Mesodermal cell (in vitro differentiated cells): ENCODE results near the gene NAPB.

ENCODE experiments used
- H3K27ac ChIP-seq: 2 replicates; pipeline ENCODE4 v1.7.0; 2013; ENCODE audit warnings: mild to moderate bottlenecking, low read depth, low read length, moderate library complexity; ENCODE audit not compliant: severe bottlenecking
- H3K36me3 ChIP-seq: 2 replicates; pipeline ENCODE4 v1.7.1; 2013; ENCODE audit warnings: mild to moderate bottlenecking, low read length, moderate library complexity; ENCODE audit not compliant: control insufficient read depth, insufficient read depth
- H3K4me1 ChIP-seq: one replicate; pipeline ENCODE4 v1.7.1; 2013; ENCODE audit warnings: mild to moderate bottlenecking, low read length; ENCODE audit not compliant: insufficient read depth, control insufficient read depth, poor library complexity, severe bottlenecking
- H3K4me3 ChIP-seq: 2 replicates; pipeline ENCODE4 v1.7.0; 2013; ENCODE audit warnings: low read length, control low read depth, mild to moderate bottlenecking; ENCODE audit not compliant: insufficient read depth, poor library complexity, severe bottlenecking; ENCODE audit errors: extremely low read depth
- H3K9me3 ChIP-seq: 2 replicates; pipeline ENCODE4 v1.7.1; 2013; ENCODE audit warnings: mild to moderate bottlenecking, low read length, moderate library complexity; ENCODE audit not compliant: control insufficient read depth
- WGBS, 2 experiments: methylation state at CpG; one replicate each; pipeline ENCODE4 v1.1.5; 2013; ENCODE audit warnings: missing lambda C conversion rate in 2 of 2; ENCODE audit not compliant: insufficient coverage in 2 of 2; 5-methylcytosine and 5-hydroxymethylcytosine counted together

NAPB gene

DNA sequence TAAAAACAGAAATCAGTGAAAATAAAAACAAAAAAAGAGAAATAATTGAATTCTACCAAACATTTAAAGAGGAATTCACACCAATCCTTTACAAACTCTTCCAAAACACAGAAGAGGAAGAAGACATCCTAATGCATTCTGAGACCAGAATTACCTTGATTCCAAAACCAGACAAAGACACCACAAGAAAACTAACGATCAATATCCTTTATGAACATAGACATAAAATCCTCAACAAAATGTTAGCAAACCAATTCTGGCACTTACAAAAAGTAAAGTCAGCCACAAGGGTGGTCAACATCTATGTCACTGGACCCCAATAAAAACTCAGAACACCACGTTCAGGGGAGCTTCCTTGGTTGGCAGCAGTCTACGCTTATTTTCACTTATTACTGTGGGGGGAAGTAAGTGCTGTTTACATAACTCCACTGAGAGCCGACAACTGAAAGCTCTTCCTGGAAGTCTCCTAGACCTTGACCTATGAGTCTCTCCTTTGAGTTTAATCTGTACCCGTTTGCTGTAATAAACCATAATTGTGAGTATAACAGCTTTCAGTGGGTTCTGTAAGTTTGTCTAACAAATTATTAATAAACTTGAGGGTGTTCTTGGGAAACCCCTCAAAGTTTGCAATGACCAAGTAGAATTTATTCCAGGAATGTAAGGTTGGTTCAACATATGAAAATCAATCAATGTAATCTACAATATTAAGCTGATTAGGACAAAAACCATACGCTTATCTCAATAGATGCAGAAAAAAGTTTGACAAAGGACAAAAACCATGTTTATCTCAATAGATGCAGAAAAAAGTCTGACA lies 34.8 kb downstream of the NAPB start:
- Histone ChIP-seq H3K4me3 (no peak overlapping the region), H3K27ac (no peak overlapping the region), H3K9me3 (no peaks in the 10 kb centered on the region), H3K36me3 (peaks cover 45% of the 10 kb centered on the region), H3K4me1 (peaks cover 5% of the 10 kb centered on the region)
- 100% methylated on average over 1 to 2 of the region's 6 CpGs for WGBS, 2 experiments

DNA sequence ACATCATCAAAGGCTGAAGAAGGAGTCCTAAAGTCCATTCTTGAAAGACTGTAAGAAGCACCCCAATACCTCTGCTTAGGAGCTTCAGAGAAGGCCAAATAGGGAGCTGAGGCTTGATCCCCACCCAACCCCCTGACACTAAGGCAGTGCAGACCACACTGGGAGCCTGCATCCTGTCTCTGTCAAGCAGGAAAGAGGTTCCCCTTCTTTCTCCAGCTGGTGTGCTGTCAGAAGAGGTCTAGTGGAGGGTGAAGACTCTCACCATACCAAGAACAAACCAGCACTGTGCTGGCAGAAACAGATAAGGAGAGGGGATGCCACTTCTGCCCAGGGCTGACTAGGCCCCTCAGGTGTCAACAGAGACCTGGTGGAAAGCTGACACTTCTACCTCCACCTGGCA lies 39.4 kb downstream of the NAPB start:
- H3K27ac ChIP-seq = peak overlapping the region; percentile 23
- no peak overlapping the region for H3K4me3 ChIP-seq
- peaks cover 5% of the 10 kb centered on the region for H3K4me1 ChIP-seq
- H3K36me3 ChIP-seq = peaks cover 61% of the 10 kb centered on the region
- H3K9me3 ChIP-seq = no peaks in the 10 kb centered on the region

GRCh38 chr20:23379772-23380171 lies 41.5 kb downstream of the NAPB start:
- peaks cover 5% of the 10 kb centered on the region for H3K4me1 ChIP-seq
- H3K4me3 ChIP-seq = no peak overlapping the region
- H3K27ac ChIP-seq = no peak overlapping the region
- no peaks in the 10 kb centered on the region for H3K9me3 ChIP-seq
- H3K36me3 ChIP-seq = peaks cover 74% of the 10 kb centered on the region

GRCh38 chr20:23375827-23376226 lies 45.5 kb downstream of the NAPB start:
- Histone ChIP-seq H3K27ac (no peak overlapping the region), H3K36me3 (peaks cover 89% of the 10 kb centered on the region), H3K9me3 (no peaks in the 10 kb centered on the region), H3K4me1 (no peaks in the 10 kb centered on the region), H3K4me3 (no peak overlapping the region)
- WGBS, 2 experiments = 95 to 100% methylated on average over 1 to 4 of the region's 5 CpGs

- Histone ChIP-seq H3K36me3 (peaks cover 90% of the 10 kb centered on the region), H3K9me3 (no peaks in the 10 kb centered on the region), H3K27ac (no peak overlapping the region), H3K4me3 (no peak overlapping the region), H3K4me1 (no peaks in the 10 kb centered on the region)
- 88% methylated on average over 4 to 5 of the region's 5 CpGs for WGBS, 2 experiments
Measured at GRCh38 chr20:23374441-23374840, 46.8 kb downstream of the NAPB start.

DNA sequence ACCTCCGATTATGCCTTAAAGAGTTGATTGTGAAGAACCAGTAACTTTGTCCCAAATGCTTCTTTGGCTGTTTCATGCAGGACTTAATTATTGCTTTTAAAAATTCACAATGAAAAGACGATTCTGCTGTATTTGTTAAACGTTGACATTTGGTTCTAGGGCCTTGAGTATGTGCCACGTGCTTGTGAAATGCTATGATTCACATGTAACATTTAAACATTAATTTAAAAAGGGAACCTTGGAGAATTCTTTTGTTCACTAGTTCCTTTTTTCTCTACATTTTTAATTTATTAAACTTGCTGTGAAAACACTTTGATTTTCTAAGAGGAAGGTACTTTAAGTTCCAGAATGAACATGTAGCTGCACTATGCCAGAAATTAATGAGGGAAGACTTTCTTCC lies 49.8 kb downstream of the NAPB start:
- H3K36me3 ChIP-seq = peaks cover 94% of the 10 kb centered on the region
- no peak overlapping the region for H3K27ac ChIP-seq
- H3K4me3 ChIP-seq = no peak overlapping the region
- H3K4me1 ChIP-seq = no peaks in the 10 kb centered on the region
- WGBS, 2 experiments = 100% methylated on average over 1 to 2 of the region's 4 CpGs
- H3K9me3 ChIP-seq = no peaks in the 10 kb centered on the region

DNA sequence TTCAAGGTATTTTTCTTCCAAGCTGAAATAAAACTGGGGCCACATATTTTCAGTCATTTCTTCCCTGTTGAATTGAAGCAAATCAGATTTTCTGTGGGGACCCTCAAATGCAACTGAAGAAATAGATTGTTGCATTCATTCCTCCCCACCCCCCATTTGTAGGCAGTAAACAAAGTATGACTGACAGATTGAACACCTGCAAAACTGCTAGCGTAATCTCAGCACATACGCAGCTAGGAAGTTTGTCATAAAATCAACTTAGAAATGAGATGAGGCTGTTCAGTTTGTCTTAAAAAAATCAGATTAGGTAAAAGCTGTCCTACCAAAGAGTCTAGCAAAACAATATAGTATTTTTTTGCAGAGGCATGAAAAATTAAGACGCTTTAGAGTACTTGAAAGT lies 50.4 kb downstream of the NAPB start:
- Histone ChIP-seq H3K9me3 (no peaks in the 10 kb centered on the region), H3K27ac (no peak overlapping the region), H3K36me3 (peaks cover 90% of the 10 kb centered on the region), H3K4me3 (no peak overlapping the region), H3K4me1 (no peaks in the 10 kb centered on the region)
- 89 to 100% methylated on average over 2 to 3 of the region's 3 CpGs for WGBS, 2 experiments

DNA sequence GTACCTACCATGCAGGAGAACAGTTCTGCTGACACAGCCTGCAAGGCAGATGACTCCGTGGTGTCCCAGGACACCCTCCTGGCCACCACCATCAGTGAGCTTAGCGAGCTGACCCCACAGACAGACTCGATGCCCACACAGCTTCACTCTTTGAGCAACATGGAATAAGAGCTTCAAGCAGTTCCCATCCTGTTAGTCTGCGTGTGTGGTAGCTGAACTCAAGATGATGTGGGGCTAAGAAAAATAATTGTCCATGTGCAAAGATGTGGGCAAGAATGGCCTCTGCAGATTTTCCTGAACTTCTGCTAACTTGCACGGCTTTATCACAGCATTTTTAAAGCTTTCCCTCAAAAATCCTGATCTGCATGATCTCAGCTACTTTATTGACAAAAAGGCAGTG lies 51.0 kb downstream of the NAPB start:
- no peak overlapping the region for H3K27ac ChIP-seq
- no peaks in the 10 kb centered on the region for H3K9me3 ChIP-seq
- H3K4me3 ChIP-seq = no peak overlapping the region
- 95 to 97% methylated on average over 4 to 5 of the region's 5 CpGs for WGBS, 2 experiments
- peaks cover 90% of the 10 kb centered on the region for H3K36me3 ChIP-seq
- H3K4me1 ChIP-seq = no peaks in the 10 kb centered on the region

DNA sequence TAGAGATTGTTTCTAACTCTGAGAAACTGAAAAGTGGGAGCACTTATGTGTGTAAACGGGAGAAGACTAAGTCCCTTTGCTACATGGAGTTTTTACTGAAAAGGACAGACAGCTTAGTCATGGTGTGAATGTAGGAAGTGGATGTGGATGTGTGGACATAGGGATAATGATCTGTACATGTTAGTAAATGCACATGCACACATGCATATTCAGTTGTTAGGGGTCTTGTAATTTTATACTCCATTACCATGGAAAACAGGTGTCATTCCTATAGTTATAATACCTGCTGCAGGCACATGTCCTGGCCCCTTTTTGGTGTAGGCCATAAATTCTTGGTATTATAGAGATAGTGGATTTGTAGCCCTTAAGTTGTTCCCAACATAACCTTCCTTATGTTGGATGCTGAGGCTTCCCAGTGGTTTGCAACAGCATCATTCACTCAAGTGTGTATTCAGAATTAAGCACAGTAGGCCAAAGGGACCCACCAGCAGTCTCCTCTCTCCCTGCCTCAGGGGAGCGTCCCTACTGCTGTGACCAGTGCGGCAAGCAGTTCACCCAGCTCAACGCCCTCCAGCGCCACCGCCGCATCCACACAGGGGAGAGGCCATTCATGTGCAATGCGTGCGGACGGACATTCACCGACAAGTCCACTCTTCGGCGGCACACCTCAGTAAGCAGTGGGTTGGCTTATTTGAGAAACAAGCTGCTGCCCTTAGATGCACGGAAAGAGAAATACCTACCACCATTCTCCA lies 52.0 kb downstream of the NAPB start:
- no peaks in the 10 kb centered on the region for H3K4me1 ChIP-seq
- no peak overlapping the region for H3K27ac ChIP-seq
- peaks cover 90% of the 10 kb centered on the region for H3K36me3 ChIP-seq
- WGBS, 2 experiments = 98 to 99% methylated on average over 13 of the region's 14 CpGs
- no peaks in the 10 kb centered on the region for H3K9me3 ChIP-seq
- no peak overlapping the region for H3K4me3 ChIP-seq

- H3K4me1 ChIP-seq = peaks cover 3% of the 10 kb centered on the region
- no peak overlapping the region for H3K27ac ChIP-seq
- H3K4me3 ChIP-seq = no peak overlapping the region
- no peaks in the 10 kb centered on the region for H3K9me3 ChIP-seq
- H3K36me3 ChIP-seq = peaks cover 87% of the 10 kb centered on the region
- 100% methylated on average over 1 of the region's 2 CpGs; no CpG with 5 or more reads in 1 of the 2 experiments for WGBS, 2 experiments
Measured at GRCh38 chr20:23368316-23369071, 52.8 kb downstream of the NAPB start.
